A673 (cell line): ENCODE results near the gene RGS7.

ENCODE experiments used
- EZH2 ChIP-seq: fragments of 200-600 bp; sonication (generic); IDR thresholded peaks from 2 replicates; pipeline ENCODE4 v1.6.1; 2017; ENCODE audit warnings: borderline replicate concordance, low read depth, mild to moderate bottlenecking, mixed read lengths, antibody characterized with exemption, low read length; ENCODE audit not compliant: poor library complexity, severe bottlenecking
- TF ChIP-seq, protein P1 (sequence below): fragments of 300-800, 200-600 bp; sonication (generic); conservative IDR thresholded peaks from 2 replicates; pipeline ENCODE4 v1.5.1; 2017; ENCODE audit warnings: low read depth, mild to moderate bottlenecking, antibody characterized with exemption, low read length, moderate library complexity, mixed read lengths

DNA sequence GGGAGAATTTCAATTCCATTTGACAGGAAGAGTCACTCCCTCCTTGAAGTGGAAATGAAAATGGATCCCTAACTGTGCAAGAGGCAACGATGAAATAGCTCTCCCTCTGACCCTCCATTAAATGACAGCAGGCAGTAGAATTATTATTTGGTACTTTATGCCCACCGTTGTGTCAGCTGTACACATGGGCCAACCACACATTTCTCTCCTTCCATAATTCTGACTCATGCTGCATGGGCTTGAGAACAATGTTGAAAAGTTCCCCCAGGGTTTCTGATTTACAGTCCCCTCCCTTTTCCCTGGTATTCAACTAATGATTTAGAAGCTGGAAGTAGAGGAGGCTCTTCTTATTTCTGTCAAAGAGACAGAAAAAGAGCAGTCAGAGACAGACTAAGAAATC, 103.5 kb downstream of the RGS7 start:
- TF ChIP-seq, protein P1, sequence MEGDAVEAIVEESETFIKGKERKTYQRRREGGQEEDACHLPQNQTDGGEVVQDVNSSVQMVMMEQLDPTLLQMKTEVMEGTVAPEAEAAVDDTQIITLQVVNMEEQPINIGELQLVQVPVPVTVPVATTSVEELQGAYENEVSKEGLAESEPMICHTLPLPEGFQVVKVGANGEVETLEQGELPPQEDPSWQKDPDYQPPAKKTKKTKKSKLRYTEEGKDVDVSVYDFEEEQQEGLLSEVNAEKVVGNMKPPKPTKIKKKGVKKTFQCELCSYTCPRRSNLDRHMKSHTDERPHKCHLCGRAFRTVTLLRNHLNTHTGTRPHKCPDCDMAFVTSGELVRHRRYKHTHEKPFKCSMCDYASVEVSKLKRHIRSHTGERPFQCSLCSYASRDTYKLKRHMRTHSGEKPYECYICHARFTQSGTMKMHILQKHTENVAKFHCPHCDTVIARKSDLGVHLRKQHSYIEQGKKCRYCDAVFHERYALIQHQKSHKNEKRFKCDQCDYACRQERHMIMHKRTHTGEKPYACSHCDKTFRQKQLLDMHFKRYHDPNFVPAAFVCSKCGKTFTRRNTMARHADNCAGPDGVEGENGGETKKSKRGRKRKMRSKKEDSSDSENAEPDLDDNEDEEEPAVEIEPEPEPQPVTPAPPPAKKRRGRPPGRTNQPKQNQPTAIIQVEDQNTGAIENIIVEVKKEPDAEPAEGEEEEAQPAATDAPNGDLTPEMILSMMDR = no peak
- no peak for TF ChIP-seq EZH2
